Activated CD4-positive, alpha-beta T cell treated with anti-CD3 and anti-CD28 coated beads, Interleukin-2, Interleukin-6, amounts not matched to agents 100 ng/mL and 50 ng/mL, durations not matched to agents 16 hours and 8 hours (primary cell): ENCODE measurements around the gene PRKCB.

Source experiments
- DNase-seq: peaks from one replicate; pipeline ENCODE4 v3.0.0-alpha.2; 2020

Gene PRKCB

DNA sequence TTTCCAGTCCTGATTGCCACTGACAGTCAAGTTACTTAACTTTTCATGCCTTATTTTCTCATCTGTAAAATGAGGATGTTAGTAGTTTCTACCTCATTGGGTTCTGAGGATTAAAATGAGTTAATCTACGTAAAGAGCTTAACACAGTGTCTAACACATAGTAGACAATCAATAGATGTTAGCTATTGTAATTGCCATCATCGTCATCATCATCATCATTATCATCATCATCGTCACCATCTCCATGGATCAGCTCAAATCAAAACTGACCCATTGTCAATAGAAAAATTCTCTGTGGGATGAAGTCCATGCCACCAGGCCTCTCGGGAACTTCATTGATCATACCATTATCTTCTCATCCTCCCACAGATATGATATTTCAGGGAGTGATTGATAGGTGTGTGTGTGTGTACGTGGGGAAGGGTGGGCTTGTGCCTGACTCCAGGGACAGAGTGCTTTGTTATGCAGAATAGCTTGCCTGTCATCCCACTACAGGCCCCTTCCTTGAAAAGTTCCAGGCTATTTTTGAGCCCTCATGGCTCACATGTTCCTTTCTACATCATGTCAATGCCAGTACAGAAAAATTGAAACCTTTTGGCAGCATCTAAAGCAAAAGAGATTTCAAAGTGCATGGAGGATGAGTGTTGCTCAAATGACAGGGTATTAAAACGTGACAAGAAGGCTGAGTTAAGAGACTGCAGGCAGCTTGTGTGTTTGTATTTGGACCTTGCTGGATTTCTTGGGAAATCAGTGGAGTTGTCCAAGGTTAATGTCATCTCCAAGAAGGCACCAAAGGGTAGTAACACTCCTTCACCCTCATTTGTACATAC is 133.9 kb downstream of the PRKCB start:
- no peak for DNase-seq

DNA sequence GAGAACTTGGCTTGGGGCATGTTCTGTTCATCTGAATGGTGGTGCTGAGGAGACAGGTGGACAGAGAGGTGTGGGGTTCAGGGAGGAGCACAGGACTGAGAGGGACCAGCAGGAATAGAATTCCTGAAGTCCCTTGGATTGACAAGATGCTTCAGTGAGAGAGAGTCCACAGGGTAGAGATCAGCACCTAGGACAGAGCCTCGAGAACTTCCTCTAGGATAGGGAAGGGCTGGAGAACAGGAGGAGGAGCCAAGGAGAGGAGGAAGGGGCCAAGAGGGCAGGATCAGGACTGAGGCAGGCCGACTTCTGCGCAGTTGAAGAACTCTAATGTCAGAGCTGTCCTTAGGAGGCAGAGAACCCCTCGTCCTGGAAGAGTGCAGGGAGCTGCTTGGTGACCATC is 138.4 kb downstream of the PRKCB start:
- no peak for DNase-seq

GRCh38 chr16:23975293-23975692 is 139.5 kb downstream of the PRKCB start:
- DNase-seq, result no peak

- DNase-seq, result no peak
These were observed 140.3 kb downstream of the PRKCB start for GRCh38 chr16:23976091-23976490.

DNA sequence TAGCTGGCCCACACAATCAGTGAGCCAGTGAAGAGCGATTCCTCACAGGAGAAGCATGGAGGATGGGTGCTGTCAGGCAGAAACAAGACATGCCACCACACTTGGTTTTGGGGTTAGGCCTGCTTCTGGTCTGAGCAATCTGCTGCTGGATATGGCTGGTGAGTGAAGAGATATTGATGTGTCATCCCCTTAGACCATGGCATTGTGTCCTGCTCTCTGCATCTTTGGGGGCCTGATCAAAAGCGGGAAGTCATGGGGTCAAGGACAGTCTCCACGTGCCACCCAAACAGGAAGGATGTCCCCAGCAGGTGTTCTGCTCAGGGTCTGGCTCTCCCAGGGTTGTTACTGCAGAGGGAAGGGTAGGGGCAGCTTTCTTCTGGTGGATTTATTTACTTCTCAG is 140.7 kb downstream of the PRKCB start:
- peak; percentile 53 for DNase-seq

DNA sequence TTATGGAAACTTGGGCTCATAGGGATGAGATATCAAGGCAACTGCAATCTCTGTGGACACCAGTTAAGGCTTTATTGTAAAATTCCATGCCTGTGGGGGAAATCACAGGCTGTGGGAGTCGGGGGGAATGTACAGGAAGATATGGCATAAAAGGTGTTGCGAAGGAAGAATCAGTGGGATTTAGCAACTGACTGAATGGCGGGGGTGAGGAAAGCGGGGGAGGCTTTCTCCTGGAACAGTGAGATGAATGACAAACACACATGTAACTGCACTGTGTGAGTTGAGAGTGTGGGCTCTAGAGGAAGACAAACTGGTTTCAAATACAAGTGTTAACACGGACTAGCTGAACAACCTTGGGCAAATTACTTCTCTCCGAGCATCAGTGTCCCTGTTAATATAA is 143.7 kb downstream of the PRKCB start:
- no peak for DNase-seq

DNA sequence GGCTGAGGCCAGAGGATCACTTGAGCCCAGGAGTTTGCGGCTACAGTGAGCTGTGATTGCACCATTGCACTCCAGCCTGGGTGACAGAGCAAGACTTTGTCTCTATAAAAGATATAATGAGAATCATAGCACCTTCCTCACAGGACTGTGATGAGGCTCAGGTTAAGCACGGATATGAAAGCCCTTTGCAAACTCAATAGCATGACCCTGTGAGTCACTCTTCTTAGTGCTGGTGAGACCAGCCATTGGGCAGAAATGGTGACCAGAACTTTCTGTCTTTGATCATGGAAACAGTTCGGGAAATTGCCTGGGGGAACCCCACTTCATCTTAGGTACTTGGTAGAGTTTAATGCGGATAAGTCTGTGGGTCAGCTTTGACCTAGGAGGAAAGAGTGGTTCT is 144.2 kb downstream of the PRKCB start:
- no peak for DNase-seq

DNA sequence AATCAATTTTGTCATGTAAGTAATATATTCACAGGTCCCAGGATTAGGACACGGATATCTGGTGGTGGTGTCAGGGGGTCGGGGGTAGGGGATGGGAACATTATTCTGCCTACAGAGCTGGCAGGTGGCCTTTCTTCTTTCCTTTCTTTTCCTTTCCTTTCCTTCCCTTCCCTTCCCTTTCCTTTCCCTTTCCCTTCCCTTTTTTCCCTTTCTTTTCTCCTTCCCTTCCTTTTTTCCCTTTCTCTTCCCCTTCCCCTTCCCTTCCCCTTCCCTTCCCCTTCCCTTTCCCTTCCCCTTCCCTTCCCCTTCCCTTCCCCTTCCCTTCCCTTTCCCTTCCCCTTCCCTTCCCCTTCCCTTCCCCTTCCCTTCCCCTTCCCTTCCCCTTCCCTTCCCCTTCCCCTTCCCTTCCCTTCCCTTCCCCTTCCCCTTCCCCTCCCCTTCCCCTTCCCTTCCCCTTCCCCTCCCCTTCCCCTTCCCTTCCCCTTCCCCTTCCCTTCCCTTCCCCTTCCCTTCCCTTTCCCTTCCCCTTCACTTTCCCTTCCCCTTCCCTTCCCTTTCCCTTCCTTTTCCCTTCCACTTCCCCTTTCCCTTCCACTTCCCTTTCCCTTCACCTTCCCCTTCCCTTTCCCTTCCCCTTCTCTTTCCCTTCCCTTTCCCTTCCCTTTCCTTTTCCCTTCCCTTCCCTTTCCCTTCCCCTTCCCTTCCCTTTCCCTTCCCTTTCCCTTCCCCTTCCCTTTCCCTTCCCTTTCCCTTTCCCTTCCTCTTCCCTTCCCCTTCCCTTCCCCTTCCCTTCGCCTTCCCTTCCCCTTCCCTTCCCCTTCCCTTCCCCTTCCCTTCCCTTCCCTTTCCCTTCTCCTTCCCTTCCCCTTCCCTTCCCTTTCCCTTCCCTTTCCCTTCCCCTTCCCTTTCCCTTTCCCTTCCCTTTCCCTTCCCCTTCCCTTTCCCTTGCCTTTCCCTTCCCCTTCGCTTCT is 145.9 kb downstream of the PRKCB start:
- no peak for DNase-seq

DNA sequence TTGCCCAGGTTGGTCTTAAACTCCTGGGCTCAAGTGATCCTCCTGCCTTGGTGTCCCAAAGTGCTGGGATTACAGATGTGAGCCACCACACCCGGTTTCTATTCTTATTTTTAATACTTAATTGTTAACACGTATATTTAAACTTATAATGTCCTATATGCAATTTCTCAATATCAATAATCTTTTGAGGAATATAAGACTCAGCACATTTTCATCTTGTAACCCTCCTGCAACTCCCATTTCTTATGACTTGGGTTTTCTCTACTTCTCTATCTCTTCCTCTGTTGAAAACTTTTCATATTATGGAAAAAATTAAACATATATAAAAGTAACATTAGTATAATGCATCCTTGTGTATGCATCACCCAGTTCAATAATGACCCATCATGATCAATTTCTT is 150.7 kb downstream of the PRKCB start:
- no peak for DNase-seq

- no peak for DNase-seq
These were observed 151.7 kb downstream of the PRKCB start for GRCh38 chr16:23987443-23987842.

DNA sequence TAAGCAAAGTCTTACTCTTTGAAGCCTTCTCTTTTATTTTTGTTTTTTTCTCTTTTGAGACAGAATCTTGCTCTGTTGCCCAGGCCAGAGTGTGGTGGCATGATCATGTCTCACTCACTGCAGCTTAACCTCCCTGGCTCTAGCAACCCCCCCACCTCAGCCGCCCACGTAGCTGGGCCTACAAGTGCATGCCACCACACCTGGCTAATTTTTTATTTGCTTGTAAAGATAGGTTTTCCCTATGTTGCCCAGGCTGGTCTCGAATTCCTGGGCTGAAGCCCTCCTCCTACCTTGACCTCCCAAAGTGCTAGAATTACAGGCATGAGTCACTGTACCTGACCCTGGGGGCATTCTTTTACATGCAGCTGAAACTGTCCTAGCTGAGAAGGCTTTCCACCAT is 154.7 kb downstream of the PRKCB start:
- no peak for DNase-seq

DNA sequence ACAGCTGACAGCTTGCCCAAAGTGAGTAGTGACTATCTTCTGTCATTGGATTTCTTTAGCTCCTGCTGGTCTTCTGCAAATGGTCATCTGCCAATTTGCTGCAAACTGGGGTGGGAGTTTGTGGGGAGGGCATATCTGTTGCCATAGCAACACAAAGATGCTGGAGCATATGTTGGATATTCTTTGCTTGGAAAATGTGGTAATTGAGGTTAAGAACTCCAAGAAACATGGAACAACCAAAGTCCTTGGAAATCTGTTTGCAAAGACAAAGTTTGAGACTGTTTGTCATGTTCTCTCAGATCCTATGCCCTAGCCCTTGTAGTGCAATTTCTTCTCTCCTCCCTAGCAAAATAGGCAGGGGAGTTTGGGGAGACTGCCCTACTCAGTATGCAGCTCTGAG is 155.3 kb downstream of the PRKCB start:
- no peak for DNase-seq

GRCh38 chr16:23994615-23995014 is 158.8 kb downstream of the PRKCB start:
- no peak for DNase-seq

GRCh38 chr16:23996258-23996955 is 160.6 kb downstream of the PRKCB start:
- no peak for DNase-seq

GRCh38 chr16:23998771-23999170 is 163.0 kb downstream of the PRKCB start:
- no peak for DNase-seq

- DNase-seq, result peak; percentile 60
These were observed 163.9 kb downstream of the PRKCB start for GRCh38 chr16:23999663-24000062.

DNA sequence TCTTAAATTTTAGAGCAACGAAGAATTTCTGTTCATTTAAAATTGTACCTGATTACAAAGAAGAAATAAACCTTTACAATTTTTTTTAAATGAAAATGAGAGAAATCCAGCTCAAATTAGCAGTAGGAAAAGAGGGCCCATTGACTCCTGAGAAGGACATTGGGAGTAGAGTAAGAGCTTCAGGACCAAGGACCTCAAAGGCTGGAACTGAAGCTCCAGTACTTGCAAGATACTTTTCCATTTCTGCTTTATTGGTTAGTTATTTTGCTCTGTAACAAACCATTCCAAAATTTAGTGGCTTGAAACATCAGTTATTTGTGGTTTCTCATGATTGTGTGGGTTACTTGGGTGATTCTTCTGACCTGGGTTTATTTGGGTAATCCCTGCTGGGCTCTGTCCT is 165.9 kb downstream of the PRKCB start:
- no peak for DNase-seq

- DNase-seq, result no peak
These were observed 166.8 kb downstream of the PRKCB start for GRCh38 chr16:24002619-24003018.

- no peak for DNase-seq
These were observed 169.8 kb downstream of the PRKCB start for GRCh38 chr16:24005577-24005976.

- DNase-seq, result no peak
These were observed 171.6 kb downstream of the PRKCB start for GRCh38 chr16:24007391-24007790.

GRCh38 chr16:24007934-24008333 is 172.2 kb downstream of the PRKCB start:
- no peak for DNase-seq

GRCh38 chr16:24009098-24009497 is 173.3 kb downstream of the PRKCB start:
- DNase-seq, result no peak

DNA sequence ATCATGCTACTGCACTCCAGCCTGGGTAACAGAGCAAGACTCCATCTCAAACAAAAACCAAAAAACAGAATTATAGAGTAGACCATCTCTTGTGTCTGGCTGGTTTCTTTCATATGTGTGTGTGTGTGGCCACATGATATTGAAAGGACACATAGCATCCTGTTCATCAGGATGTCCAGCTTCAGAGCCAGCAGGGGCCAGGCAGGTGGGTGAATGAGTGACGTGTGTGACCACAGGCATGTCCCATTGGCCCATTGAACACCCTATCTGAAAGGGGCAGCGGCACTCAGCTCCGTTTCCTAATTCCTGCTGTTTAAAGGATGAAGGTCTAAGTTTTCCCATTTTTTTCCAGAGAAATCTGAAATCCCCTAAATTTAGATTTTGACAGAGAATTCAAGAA is 174.2 kb downstream of the PRKCB start:
- DNase-seq, result no peak
